Hepatic stellate cell (primary cell): Measurements from ENCODE around the gene AGBL3.
"Not testable (repeated sequence)": the region's sequence is repeated elsewhere in the genome, so short reads cannot be mapped to it uniquely, and the experiment has no call there.

Source experiments
- DNase-seq: peaks from one replicate; pipeline ENCODE4 v3.0.0; 2011; ENCODE audit warnings: low spot score

Gene AGBL3

DNA sequence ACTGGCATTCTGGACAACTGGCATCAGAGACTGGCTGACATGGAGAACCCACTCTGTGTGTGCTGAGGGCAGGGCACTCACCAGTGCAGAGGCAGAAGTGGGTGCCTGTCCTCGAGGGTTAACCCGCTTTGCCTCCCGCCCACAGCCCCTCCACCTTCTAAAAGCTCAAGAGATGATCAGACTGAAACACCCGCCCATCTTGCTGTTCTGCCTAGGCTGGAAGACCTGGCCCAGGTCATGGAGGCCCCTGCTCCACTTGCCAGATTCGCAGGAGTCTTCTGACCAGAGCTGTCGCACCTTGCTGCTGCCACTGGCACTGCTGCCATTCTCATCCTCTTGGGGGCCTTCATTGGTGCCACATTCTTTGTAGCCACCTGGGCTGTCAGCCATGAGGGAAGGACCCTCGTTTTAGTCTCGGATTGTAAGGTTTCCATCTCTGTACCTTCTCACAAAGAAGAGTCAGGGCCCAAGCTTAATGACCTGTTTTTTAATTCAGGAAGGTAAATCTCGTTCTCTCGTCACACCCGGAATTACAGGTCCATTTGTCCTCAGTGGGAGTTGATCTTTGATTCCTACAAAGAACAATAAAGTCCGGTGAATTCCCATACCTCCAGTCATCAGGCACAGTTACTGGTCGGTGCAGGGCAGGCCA is 182.3 kb downstream of the AGBL3 start:
- DNase-seq, result no peak

DNA sequence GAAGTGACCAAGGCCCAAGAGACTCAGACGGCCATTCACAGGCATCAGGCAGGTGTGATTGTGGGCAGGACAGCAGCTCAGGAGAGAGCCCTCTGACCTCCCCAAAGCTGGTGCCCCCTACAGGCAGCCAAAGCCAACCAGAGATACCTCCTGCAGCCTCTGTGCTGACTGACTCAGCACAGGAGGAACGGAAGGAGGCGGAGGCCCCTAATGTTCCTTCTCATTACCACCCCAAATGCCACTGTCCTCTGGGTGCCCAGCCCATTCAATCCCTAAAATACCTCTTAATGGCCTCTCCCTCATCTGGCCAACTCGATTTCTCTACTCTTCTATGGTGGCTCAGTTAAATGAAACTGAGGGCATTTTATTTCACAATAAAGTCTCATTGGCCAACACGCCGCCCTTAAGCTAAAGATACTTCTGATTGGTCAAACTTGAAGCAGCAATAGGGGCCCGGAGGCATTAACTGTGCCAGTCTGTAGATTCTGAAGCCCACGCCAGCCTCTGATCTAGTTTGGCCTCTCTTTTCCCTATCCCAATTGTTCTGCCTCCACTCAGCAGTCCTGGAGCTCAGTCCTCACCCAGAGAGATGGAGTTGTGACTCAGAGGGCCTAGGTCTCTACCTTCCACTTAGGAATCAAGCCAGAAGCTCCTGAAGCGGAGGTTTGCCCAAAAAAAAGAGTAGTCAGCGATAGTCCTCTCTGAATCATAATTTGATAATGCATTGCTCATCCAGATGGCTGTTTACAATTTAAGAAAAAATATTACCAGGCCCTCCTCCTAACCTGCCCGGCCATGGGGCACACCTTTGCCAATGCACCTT is 183.0 kb downstream of the AGBL3 start:
- peak; percentile 42 for DNase-seq

DNA sequence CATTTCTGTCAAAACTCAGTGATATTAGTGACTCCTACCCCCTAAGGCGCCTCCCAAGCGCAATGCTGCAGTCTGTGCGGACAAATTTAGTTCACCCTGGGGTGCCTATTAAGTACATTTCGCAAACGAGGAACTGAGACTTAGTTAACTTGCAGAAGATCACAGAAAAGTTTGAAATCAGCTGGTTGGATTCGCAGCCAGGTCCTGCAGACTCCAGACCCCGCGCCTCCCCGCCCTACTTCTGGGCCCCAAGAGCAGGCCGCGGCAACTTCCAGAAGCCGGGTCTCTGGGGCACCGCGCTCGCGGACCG is 183.6 kb downstream of the AGBL3 start:
- no peak for DNase-seq

DNA sequence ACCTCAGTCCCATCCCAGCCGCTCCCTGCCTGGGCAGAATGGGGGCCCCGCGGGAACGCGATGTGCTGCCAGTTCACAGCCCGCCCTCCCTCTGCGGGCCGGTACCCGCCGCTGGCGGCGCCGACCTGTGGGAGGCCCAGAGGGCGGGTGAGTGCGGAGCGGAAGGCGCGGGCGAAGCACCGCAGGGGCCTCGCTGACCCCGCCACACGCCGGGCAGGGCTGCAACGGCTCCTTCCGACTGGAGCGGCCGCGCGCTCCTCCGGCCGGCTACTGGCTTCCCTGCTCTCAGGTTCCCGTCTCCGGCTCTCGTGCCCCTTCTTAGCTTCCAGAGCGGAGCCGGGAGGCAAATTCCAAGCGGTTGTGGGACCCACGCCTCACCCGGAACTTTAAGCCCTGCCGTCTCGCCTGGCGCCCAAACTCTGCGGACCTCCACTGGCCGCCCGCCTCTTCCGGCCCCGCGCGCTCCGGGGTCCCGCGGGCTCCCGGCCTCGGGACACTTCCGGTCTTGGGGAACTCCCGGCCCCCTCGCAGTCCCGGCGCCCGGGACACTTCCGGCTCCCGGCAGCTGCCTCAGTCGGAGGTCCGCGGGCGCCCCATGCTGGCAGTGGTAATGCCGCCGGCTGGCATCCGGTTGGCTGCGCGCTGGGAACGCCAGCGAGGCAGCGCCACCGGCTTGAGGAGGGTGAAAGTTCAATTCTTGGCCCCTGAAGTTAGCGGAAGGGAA is 184.1 kb downstream of the AGBL3 start, which contains the start of gene CYREN:
Gene CYREN, minus strand, starts transcription at position 434 of the 724 bp plus-strand sequence. CDS start 1,785 bp downstream, outside the sequence.
- DNase-seq, result peak; percentile 97

DNA sequence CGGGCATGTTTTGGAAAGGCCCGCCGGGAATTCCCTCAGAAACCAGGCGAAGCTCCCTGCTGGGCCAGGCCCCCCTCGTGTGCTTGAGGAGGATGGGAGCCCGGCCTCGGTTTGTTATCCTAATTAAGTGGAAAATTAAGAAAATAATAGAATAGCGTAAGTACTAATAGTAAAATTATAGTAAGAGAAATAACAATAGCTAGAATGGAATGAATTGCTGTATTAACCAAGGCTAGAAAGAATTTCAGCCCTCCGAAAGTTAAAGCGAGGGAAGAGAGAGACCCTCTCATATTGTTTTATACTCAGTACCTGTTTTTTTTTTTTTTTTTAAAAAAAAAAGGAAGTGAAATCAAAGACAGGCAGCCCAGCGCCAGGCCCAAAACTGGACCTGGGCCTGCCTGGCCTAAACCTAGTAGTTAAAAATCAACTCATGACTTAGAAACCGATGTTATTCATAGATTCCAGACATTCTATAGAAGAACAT is 184.7 kb downstream of the AGBL3 start:
- DNase-seq, result not testable (repeated sequence)

DNA sequence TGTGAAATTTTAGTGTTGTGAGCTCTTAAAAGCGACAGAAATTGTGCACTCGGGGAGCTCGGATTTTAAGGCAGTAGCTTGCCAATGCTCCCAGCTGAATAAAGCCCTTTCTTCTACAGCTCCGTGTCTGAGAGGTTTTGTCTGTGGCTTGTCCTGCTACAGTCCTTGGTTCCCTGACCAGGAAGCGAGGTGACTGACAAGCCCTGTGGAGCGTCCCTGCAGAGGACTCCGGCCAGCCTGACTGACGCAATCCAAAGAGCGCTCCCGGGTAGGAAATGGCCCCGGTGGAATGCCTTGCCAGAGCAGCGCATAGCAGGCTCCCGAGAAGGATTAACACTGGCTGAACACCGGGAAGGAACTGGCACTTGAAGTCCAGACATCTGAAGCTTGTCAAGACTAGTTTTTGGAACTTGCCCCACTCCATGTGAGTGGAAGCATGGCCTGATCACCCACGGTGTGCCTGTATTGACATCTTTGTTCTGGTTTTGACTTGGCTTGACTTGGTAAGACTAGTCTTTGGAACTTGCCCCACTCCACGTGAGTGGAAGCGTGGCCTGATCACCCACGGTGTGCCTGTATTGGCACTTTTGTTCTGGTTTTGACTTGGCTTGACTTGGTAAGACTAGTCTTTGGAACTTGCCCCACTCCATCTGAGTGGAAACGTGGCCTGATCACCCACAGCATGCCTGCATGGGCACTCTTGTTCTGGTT is 185.4 kb downstream of the AGBL3 start:
- DNase-seq, result not testable (repeated sequence)

DNA sequence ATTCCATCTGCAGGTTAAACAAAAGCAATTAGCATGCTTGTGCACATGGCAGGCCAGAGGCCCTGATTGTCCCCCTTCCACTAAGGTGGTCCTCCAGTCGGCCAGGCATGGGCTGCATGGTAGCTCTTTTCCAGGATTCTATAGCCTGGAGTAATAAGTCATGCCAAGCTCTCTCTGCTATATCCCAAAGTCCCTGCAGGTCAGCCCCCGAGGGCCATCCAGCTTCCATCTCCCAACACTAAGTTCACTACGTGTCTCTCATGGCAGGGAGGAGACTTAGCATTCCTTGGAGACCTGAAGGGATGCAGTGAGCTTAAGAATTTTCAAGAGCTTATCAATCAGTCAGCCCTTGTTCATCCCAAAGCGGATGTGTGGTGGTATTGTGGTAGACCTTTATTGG is 187.6 kb downstream of the AGBL3 start:
- DNase-seq, result not testable (repeated sequence)

DNA sequence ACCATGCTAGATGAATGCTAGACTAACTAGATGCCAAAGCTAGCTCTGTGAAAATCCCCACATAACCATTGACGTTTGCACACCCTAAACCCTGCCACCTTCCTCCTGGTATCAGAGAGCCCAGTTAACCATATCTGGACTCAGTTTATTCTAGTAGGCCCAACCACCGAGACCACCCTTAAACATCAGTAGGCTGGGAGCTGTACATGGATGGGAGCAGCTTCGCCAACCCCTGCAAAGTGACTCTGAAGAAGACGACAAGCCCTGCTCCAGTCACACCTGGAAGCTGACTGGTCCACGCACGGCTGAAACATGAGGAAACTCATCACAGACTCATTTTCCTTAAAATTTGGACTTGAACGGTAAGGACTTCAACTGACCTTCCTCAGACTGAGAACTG is 188.6 kb downstream of the AGBL3 start:
- no peak for DNase-seq

DNA sequence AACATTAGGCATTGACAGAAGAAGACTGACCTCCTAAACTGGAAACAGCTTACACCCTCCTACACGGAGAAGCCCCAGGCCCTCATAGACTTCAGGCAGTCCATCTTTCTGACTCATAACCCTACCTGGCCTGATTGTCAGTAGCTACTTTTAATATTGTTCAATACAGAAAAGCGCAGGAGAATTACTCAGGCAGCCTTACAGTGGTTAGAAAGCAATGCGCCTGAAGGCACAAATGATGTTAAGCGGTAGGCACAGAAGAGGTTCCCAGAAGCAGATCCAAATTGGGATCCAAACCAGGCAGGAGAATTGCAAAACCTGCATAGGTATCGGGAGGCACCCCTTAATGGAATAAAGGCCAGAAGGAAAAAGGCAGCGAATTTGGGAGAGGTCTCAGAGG is 189.6 kb downstream of the AGBL3 start:
- DNase-seq, result no peak

DNA sequence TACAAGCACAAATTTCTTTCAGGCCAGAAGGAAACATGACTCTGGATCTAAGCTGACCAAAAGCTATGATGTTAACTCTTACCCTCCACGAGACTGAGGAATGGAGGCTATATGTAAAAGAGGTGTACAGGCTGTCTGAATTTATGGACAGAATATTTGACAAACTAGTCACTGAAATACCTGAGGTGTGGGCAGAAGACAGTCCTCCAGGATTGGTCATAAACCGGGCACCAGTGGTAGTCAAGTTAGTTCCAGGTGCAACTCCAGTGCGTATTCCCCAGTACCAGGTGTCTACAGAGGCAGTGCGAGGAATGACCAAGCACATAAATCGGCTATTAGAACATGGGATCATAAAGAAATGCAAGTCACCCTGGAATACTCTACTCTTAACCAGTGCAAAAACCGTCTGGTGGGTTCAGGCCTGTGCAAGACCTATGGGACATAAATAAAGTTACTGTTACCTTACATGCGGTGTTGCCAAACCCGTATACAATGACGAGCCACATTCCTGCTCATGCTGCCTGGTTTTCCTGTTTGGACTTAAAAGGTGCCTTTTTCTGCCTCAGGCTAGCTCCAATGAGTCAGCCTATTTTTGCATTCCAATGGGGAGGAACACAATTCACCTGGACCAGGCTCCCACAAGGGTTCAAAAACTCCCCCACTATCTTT is 190.9 kb downstream of the AGBL3 start:
- DNase-seq, result no peak

DNA sequence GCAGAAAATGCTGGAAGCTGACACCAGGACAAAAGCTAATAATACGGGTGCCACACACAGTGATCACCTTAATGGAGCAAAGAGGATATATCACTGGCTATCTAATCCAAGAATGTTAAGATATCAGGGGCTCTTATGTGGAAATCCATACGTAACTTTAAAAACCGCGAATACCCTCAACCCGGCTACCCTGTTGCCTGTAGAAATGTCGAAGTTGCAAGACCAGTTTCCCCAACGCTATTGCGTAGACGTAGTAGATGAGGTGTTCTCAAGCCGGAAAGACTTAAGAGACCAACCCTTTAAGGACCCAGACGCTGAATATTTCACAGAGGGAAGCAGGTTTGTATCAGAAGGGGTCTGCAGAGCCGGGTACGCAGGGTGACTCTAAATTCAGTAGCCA is 192.1 kb downstream of the AGBL3 start:
- no peak for DNase-seq

DNA sequence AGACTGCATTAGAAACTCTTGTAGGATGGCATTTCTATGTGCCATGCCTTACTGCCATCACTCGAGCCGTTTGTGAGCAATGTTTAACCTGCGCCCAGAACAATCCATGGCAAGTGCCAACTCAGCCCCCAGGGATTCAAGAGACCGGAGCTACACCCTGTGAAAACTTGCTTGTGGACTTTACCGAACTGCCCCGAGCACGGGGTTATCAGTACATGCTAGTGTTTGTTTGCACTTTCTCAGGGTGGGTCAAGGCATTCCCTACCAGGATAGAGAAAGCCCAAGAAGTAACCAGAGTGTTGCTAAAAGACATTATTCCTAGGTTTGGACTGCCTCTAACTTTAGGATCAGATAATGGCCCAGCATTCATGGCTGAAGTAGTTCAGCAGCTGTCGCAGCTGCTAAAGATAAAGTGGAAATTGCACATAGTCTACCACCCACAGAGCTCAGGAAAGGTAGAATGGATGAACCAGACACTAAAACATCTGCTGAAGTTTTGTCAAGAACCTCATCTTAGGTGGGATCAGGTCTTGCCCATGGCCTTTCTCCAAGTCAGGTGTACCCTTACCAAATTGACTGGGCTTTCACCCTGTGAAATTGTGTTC is 193.1 kb downstream of the AGBL3 start:
- no peak for DNase-seq

DNA sequence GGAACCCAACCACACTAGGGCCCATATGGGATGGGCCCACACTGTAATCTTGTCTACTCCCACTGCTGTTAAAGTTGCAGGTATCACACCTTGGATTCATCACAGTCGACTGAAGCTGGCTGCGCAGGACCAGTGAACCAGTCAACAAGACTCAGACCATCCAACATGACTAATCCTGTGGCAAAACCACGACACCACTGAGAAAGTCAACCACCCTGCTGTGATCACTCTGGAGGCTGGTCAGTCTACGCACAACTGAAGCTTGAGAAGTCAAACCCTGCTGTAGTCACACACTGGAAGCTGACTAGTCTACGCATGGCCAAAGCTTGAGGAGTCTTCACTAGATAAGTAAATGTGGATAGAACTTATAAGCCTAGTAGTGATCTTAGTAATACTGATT is 193.8 kb downstream of the AGBL3 start:
- DNase-seq, result no peak

DNA sequence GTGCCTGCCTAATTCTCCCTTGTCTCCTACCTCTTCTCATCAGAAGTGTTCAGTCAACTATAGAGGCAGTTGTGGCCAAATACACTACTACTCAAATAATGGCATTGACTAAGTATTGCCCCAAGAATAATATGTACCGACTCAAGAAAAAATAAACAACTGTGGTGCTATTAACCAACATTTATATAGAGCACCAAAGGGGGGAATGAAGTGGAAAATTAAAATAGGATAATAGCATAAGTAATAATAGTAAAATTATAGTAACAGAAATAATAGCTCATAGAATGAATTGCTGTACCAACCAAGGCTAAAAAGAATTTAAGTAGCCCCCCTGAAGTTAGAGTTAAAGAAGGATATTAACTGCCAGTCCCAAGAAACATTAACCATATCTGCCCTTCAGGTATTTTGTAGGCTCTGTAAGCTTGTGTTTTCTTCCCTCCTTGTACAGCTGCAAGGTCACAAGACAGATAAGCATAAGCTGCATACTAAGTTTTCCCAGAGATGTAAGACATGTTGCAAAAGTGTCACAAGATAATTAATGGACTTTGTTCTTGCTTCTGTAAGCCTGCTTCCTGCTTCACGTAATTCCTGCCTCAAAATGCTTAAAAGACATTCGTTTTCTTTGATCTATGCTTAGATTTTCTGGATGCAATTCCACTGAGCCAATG is 195.1 kb downstream of the AGBL3 start:
- no peak for DNase-seq

DNA sequence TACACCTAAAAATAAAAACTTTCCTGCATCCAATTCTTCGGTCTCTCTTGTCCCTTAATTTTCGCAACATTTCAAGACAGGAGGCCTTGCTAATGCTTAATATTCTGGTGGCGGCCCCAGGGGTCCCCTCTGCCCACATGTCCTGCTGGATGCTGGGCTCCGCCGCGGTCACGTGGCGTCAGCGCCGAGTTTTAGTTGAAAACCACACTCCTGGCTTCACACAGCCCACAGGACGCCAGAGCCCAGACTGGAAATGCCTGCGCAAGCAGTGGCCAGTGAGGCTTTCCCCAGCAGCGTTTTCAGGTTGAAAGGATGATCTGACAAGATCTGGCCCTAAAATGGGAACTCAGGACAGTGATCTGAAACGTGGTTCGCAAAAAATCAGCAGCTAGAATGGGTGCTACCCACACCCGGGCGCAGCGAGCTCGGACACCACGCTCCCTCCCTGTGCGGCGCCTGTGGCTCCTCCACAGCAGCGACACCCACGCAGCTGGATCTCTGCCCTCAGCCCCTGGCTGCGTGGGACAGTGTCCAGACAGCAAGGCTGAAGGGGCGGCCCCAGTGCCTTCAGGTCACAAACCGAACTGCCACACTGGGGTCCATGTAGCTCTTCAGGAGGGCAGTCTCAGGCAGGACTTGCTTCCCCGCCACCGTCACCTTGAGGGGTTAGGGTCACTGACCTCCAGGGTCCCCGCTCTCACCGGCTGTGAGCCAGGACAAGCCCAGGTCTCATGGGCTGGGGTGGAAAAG is 195.8 kb downstream of the AGBL3 start:
- no peak for DNase-seq

DNA sequence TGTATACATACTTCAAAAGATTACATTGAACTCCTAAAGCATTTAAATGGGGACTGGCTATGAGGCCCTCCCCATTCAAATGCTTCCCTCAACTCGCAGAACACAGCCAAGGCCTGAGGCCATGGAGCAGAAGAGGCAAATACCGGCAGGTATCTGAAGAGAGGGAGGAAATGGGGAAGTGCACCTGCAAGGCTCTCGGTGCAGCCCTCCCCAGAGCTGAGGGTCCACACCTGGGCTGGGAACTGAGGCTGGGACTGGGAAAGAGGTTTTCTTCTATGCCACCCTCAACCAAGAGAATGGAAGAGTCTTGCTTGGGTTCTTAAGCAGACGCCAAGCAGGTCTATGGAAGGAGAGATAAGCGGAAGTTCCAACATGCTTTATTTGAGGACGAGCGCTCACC is 197.2 kb downstream of the AGBL3 start:
- DNase-seq, result no peak

DNA sequence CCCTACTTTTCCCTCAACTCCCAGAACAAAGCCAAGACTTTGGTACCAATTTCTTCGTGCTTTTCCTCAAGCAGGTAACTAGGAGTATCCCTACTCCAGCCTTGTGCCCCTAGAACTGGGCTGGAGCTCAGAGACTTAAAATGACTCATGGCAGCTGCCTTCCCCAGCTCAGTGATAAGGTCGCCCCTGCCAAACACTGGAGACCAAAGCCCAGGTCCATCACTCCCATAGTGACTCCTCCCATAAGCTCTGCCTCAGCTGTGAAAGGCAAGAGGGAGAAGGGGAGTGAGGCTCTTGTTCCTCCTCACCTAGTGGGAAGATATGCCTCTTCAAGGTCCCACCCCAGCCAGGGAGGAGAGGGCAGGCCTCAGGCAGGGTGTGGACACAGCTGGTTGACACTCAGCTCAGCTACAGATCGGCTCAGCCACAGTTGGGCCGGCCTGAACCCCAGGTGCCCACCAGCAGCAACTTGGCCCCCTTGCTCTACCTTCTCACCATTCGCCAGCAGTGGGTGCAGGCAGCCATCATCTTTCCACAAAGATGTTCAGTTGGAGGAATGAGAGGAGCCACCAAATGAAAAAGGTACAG is 198.0 kb downstream of the AGBL3 start:
- DNase-seq, result no peak
